Measurements from ENCODE around the gene FNIP2. TPM values are rescaled to one million over a fixed set of nuclear protein-coding genes. Genes with fewer than 3 reads are reported as not detected.

FNIP2 gene
- total RNA-seq, 1 experiment from 2014 or later = 15.8 TPM

- Histone ChIP-seq H3K4me1 (no peaks in the 10 kb centered on the region; the same call in 1 of the 2 replicates), H3K36me3 (ENCODE audit: control insufficient read depth, insufficient read depth, low read length) (no peaks in the 10 kb centered on the region), H3K4me3 (ENCODE audit: low read depth, low read length) (no peak overlapping the region), H3K9me3 (no peaks in the 10 kb centered on the region), H3K27me3 (replicated peaks; ENCODE audit: control insufficient read depth, insufficient read depth, low read length) (no peaks in the 10 kb centered on the region)
- POLR2A ChIA-PET = no interaction called here
- Mint-ChIP-seq H3K27me3 (ENCODE audit: insufficient read depth, unreplicated experiment) (no peaks in the 10 kb centered on the region), H3K36me3 (ENCODE audit: insufficient read depth, unreplicated experiment) (no peaks in the 10 kb centered on the region), H3K4me1 (ENCODE audit: low read depth, unreplicated experiment) (peaks cover 7% of the 10 kb centered on the region), H3K9me3 (ENCODE audit: unreplicated experiment) (peaks cover 19% of the 10 kb centered on the region), H3K27ac (ENCODE audit: unreplicated experiment) (no peak overlapping the region), H3K4me3 (ENCODE audit: unreplicated experiment) (no peak overlapping the region)
- no peak for TF ChIP-seq CTCF (IDR thresholded peaks at IDR 0.05; ENCODE audit: insufficient read depth in 1 of 2, low read depth in 1 of 2, low read length in 1 of 2, severe bottlenecking in 1 of 2, unreplicated experiment in 1 of 2)
- intact Hi-C loops (cut with micrococcal nuclease; ENCODE audit: unreplicated experiment) = no loop called here
- no peak for DNase-seq
- CTCF ChIA-PET = no interaction called here
- no TSS peak for BruUV-seq (replicated peaks)
These were observed 176.8 kb downstream of the FNIP2 start for GRCh38 chr4:158945529-158946108.

- Mint-ChIP-seq H3K4me1 (ENCODE audit: low read depth, unreplicated experiment) (peaks cover 7% of the 10 kb centered on the region), H3K27ac (ENCODE audit: unreplicated experiment) (peak overlapping the region; percentile 18), H3K27me3 (ENCODE audit: insufficient read depth, unreplicated experiment) (no peaks in the 10 kb centered on the region), H3K9me3 (ENCODE audit: unreplicated experiment) (peaks cover 28% of the 10 kb centered on the region), H3K4me3 (ENCODE audit: unreplicated experiment) (no peak overlapping the region), H3K36me3 (ENCODE audit: insufficient read depth, unreplicated experiment) (no peaks in the 10 kb centered on the region)
- TF ChIP-seq CTCF (IDR thresholded peaks at IDR 0.05; ENCODE audit: insufficient read depth in 1 of 2, low read depth in 1 of 2, low read length in 1 of 2, severe bottlenecking in 1 of 2, unreplicated experiment in 1 of 2) = no peak
- ChIA-PET CTCF (no interaction called here), POLR2A (no interaction called here)
- Histone ChIP-seq H3K36me3 (ENCODE audit: control insufficient read depth, insufficient read depth, low read length) (no peaks in the 10 kb centered on the region), H3K27me3 (replicated peaks; ENCODE audit: control insufficient read depth, insufficient read depth, low read length) (no peaks in the 10 kb centered on the region), H3K4me3 (ENCODE audit: low read depth, low read length) (no peak overlapping the region), H3K9me3 (no peaks in the 10 kb centered on the region), H3K4me1 (no peaks in the 10 kb centered on the region; the same call in 1 of the 2 replicates)
- no TSS peak for BruUV-seq (replicated peaks)
- intact Hi-C loops (cut with micrococcal nuclease; ENCODE audit: unreplicated experiment) = no loop called here
- DNase-seq = no peak
These were observed 178.0 kb downstream of the FNIP2 start for GRCh38 chr4:158946825-158947224.

- H3K4me1 Mint-ChIP-seq (ENCODE audit: low read depth, unreplicated experiment) = peaks cover 7% of the 10 kb centered on the region
- H3K36me3 Mint-ChIP-seq (ENCODE audit: insufficient read depth, unreplicated experiment) = no peaks in the 10 kb centered on the region
- ChIA-PET CTCF (no interaction called here), POLR2A (no interaction called here)
- H3K4me1 ChIP-seq = no peaks in the 10 kb centered on the region; the same call in 1 of the 2 replicates
- no peak for DNase-seq
- BruUV-seq (replicated peaks) = no TSS peak
- intact Hi-C loops (cut with micrococcal nuclease; ENCODE audit: unreplicated experiment) = no loop called here
- peaks cover 29% of the 10 kb centered on the region for H3K9me3 Mint-ChIP-seq (ENCODE audit: unreplicated experiment)
- H3K27me3 Mint-ChIP-seq (ENCODE audit: insufficient read depth, unreplicated experiment) = no peaks in the 10 kb centered on the region
- H3K27ac Mint-ChIP-seq (ENCODE audit: unreplicated experiment) = no peak overlapping the region
- no peak overlapping the region for H3K4me3 ChIP-seq (ENCODE audit: low read depth, low read length)
- no peak overlapping the region for H3K4me3 Mint-ChIP-seq (ENCODE audit: unreplicated experiment)
- H3K36me3 ChIP-seq (ENCODE audit: control insufficient read depth, insufficient read depth, low read length) = no peaks in the 10 kb centered on the region
- no peak for TF ChIP-seq CTCF (IDR thresholded peaks at IDR 0.05; ENCODE audit: insufficient read depth in 1 of 2, low read depth in 1 of 2, low read length in 1 of 2, severe bottlenecking in 1 of 2, unreplicated experiment in 1 of 2)
- H3K27me3 ChIP-seq (replicated peaks; ENCODE audit: control insufficient read depth, insufficient read depth, low read length) = no peaks in the 10 kb centered on the region
- H3K9me3 ChIP-seq = peaks cover 10% of the 10 kb centered on the region; the same call in 1 of the 2 replicates
These were observed 179.2 kb downstream of the FNIP2 start for GRCh38 chr4:158948071-158948470.

Data from Caco-2 (cell line).